Right lobe of liver (tissue), 6 donors: ENCODE data around the gene MIOS. TPM values are rescaled to one million over a fixed set of nuclear protein-coding genes. Genes with fewer than 3 reads are reported as not detected.

Experiments used
- ATAC-seq, 4 donors: fragments of 200-7000 bp; cut with Tn5 transposase; one replicate each; pipeline ENCODE4 v1.9.1; 2020; ENCODE audit warnings: mild to moderate bottlenecking in 4 of 4, moderate library complexity in 4 of 4
- DNase-seq, 3 donors: peaks; one replicate each; pipeline ENCODE4 v3.0.0-alpha.2; 2020
- H3K27ac ChIP-seq, 3 donors: fragments of 200-600 bp; one replicate each; pipeline ENCODE4 v1.8.0; 2022
- H3K27me3 ChIP-seq, 2 donors: fragments of 200-600 bp; one replicate each; pipeline ENCODE4 v1.8.0; 2022
- H3K36me3 ChIP-seq, 4 donors: fragments of 200-600 bp; sonication (generic) in 1 of 4; one replicate each; pipeline versions ENCODE4 v1.5.1 to v1.8.0; 2017 to 2022; ENCODE audit warnings: control low read depth in 1 of 4
- H3K4me1 ChIP-seq, 4 donors: fragments of 200-600 bp; sonication (generic) in 1 of 4; one replicate each; pipeline versions ENCODE4 v1.5.1 to v1.8.0; 2017 to 2022; ENCODE audit warnings: control low read depth in 1 of 4
- H3K4me3 ChIP-seq, 3 donors: fragments of 200-600 bp; one replicate each; pipeline ENCODE4 v1.8.0; 2022
- H3K9me3 ChIP-seq, 4 donors: fragments of 200-600 bp; sonication (generic) in 1 of 4; one replicate each; pipeline versions ENCODE4 v1.5.1 to v1.8.0; 2017 to 2022; ENCODE audit warnings: control low read depth in 1 of 4
- CTCF ChIP-seq, 4 donors: fragments of 200-600 bp in 3 of 4; fragments of 450-650 bp in 1 of 4; IDR thresholded peaks; one replicate each; pipeline versions ENCODE4 v1.5.1 to v1.8.0; 2016 to 2022; ENCODE audit warnings: antibody characterized with exemption in 4 of 4, mild to moderate bottlenecking in 2 of 4
- POLR2A ChIP-seq: fragments of 450-650 bp; IDR thresholded peaks from one replicate; pipeline ENCODE4 v1.6.1; 2017; ENCODE audit warnings: antibody characterized with exemption, mild to moderate bottlenecking
- WGBS: methylation state at CpG from one replicate; pipeline ENCODE4 v1.1.6; 2018; ENCODE audit warnings: low coverage, low lambda C conversion rate; ENCODE audit not compliant: insufficient coverage; ENCODE audit errors: missing lambda C conversion rate; 5-methylcytosine and 5-hydroxymethylcytosine counted together
- intact Hi-C, 2 donors: fragments of 100-400 bp; cut with DNase I; formaldehyde crosslinking; loops; one replicate each; pipeline versions ENCODE4 v1.11.2 to v1.14.1; 2022
- total RNA-seq, 6 experiments: library from RNA; depleted of rRNA in 2 of 6; stranded (reverse); fragments of >200 nt in 2 of 6; fragmentation: NEBNext Ultra II Directional in 3 of 6; extraction: Animal tissue kit (Norgen Biotek cat#: 25700) in 3 of 6; gene quantifications; one replicate each; pipeline versions ENCODE4 v1.1.0 to v1.2.4, GENCODE V29; 2016 to 2023
- donor health status: DM: no; HTN: yes; CAD: no.
- donor health status: DM: no; HTN: no; CAD: no.
- donor health status: DM: no; HTN: no; CAD: no.
- donor health status: DM: no; HTN: yes; CAD: no.
- donor health status: DM: no; HTN: yes; CAD: no.

The MIOS gene
- total RNA-seq, 6 experiments from 2014 or later, result 14.1 to 21.3 (median 18.6) TPM

DNA sequence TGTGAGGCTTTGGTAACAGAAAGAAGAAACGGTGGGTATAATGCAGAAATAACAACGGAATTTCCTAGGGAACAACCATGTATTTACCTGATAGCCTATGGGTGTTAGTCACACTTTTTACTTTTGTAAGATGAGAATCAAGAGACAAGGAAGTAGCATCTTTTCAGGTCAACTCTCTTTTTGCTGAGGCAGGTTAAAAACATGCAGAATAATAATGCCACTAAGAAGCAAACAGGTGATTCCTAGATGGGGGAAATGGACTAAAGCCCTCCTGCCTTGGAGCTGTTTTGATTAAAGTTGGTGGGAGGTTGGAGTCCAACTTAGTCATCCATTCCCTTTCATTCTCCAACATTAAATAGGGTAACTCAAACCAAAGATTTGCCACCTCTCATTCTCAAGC is 29.0 kb upstream of the MIOS start:
- H3K36me3 ChIP-seq, result no peaks in the 10 kb centered on the region
- H3K4me3 ChIP-seq, result no peak overlapping the region
- peaks cover 0 to 10% (median 2%) of the 10 kb centered on the region in 4 donors for H3K4me1 ChIP-seq
- no peaks in the 10 kb centered on the region for H3K9me3 ChIP-seq
- 40% methylated on average over 2 of the region's 2 CpGs for WGBS
- no peaks in the 10 kb centered on the region for H3K27me3 ChIP-seq
- TF ChIP-seq CTCF (IDR thresholded peaks at IDR 0.05) (no peak), POLR2A (no peak)
- H3K27ac ChIP-seq, result no peak overlapping the region
- ATAC-seq, result no peak
- intact Hi-C loops, result loop anchor here in 1 of 2 donors (10.0 kb wide), 1 partner anchor 103 kb away; no protein-coding TSS in a partner anchor
- DNase-seq, result no peak

GRCh38 chr7:7539152-7539551 is 27.5 kb upstream of the MIOS start:
- Histone ChIP-seq H3K36me3 (no peaks in the 10 kb centered on the region), H3K27ac (no peak overlapping the region), H3K9me3 (no peaks in the 10 kb centered on the region), H3K4me1 (peaks cover 0 to 12% (median 2%) of the 10 kb centered on the region in 4 donors), H3K4me3 (no peak overlapping the region), H3K27me3 (no peaks in the 10 kb centered on the region)
- no peak for DNase-seq
- TF ChIP-seq POLR2A (no peak), CTCF (IDR thresholded peaks at IDR 0.05) (no peak)
- intact Hi-C loops, result loop anchor here in 1 of 2 donors (10.0 kb wide), 1 partner anchor 104 kb away; no protein-coding TSS in a partner anchor
- 68% methylated on average over 4 of the region's 4 CpGs for WGBS
- ATAC-seq, result no peak

- Histone ChIP-seq H3K4me3 (no peak overlapping the region), H3K36me3 (no peaks in the 10 kb centered on the region), H3K4me1 (peaks cover 0 to 12% (median 2%) of the 10 kb centered on the region in 4 donors), H3K9me3 (no peaks in the 10 kb centered on the region), H3K27me3 (no peaks in the 10 kb centered on the region), H3K27ac (no peak overlapping the region)
- intact Hi-C loops, result loop anchor here in 1 of 2 donors (10.0 kb wide), 1 partner anchor 105 kb away; no protein-coding TSS in a partner anchor
- ATAC-seq (no peak), DNase-seq (no peak)
- WGBS, result 60% methylated on average over 4 of the region's 4 CpGs
- TF ChIP-seq POLR2A (no peak), CTCF (IDR thresholded peaks at IDR 0.05) (no peak)
Observed at GRCh38 chr7:7539711-7540110, 27.0 kb upstream of the MIOS start.

- Histone ChIP-seq H3K36me3 (no peaks in the 10 kb centered on the region), H3K4me3 (peak overlapping the region in 2 of 3 donors; percentile 26 to 33), H3K27ac (peak overlapping the region in 1 of 3 donors; percentile 4), H3K9me3 (no peaks in the 10 kb centered on the region), H3K27me3 (no peaks in the 10 kb centered on the region), H3K4me1 (peaks cover 0 to 12% (median 2%) of the 10 kb centered on the region in 4 donors)
- WGBS, result 6% methylated on average over 4 of the region's 4 CpGs
- ATAC-seq (peak; percentile 57 to 85 (median 80)), DNase-seq (no peak)
- intact Hi-C loops, result no loop called here
- TF ChIP-seq POLR2A, result no peak
- TF ChIP-seq CTCF (IDR thresholded peaks at IDR 0.05), result no peak
Observed at GRCh38 chr7:7542251-7542835, 24.3 kb upstream of the MIOS start.
